ENCODE results near the gene WDFY3.

The WDFY3 gene

DNA sequence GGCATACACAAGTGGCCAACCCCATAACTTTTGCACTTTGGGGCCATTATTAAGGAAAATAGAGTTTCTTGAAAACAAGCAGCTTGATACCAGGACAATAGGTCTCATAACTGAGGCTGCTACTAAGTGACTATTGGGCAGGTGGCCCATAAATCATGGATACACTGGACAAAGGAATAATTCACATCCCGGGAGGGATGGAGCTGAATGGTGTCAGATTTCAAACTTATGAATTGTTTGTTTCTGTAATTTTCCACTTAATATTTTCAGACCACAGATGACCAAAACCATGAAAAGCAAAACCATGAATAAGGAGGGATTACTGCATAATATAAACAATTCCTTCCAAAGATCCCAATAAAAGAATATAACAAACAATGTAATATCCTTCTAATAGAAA lies 114.4 kb downstream of the WDFY3 start:
- CTCF ChIA-PET: no interaction called here
- TF ChIP-seq, protein P1, sequence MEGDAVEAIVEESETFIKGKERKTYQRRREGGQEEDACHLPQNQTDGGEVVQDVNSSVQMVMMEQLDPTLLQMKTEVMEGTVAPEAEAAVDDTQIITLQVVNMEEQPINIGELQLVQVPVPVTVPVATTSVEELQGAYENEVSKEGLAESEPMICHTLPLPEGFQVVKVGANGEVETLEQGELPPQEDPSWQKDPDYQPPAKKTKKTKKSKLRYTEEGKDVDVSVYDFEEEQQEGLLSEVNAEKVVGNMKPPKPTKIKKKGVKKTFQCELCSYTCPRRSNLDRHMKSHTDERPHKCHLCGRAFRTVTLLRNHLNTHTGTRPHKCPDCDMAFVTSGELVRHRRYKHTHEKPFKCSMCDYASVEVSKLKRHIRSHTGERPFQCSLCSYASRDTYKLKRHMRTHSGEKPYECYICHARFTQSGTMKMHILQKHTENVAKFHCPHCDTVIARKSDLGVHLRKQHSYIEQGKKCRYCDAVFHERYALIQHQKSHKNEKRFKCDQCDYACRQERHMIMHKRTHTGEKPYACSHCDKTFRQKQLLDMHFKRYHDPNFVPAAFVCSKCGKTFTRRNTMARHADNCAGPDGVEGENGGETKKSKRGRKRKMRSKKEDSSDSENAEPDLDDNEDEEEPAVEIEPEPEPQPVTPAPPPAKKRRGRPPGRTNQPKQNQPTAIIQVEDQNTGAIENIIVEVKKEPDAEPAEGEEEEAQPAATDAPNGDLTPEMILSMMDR (IDR thresholded peaks at IDR 0.05; ENCODE audit: control extremely low read depth, extremely low read depth, low read depth, missing control alignments): no peak
- DNase-seq (ENCODE audit: extremely low spot score): no peak
- POLR2A ChIA-PET: no interaction called here

GRCh38 chr4:84849051-84849640 lies 117.3 kb downstream of the WDFY3 start:
- no peak for DNase-seq (ENCODE audit: extremely low spot score)
- TF ChIP-seq, protein P1 (IDR thresholded peaks at IDR 0.05; ENCODE audit: control extremely low read depth, extremely low read depth, low read depth, missing control alignments): no peak
- POLR2A ChIA-PET: no interaction called here

GRCh38 chr4:84848432-84848831 lies 118.1 kb downstream of the WDFY3 start:
- TF ChIP-seq, protein P1 (IDR thresholded peaks at IDR 0.05; ENCODE audit: control extremely low read depth, extremely low read depth, low read depth, missing control alignments): no peak
- no peak for DNase-seq (ENCODE audit: extremely low spot score)
- POLR2A ChIA-PET: no interaction called here
- CTCF ChIA-PET: no interaction called here

More at GRCh38 chr4:84849051-84849640, 117.3 kb downstream of the WDFY3 start:
- CTCF ChIA-PET: no interaction called here

- no peak for DNase-seq (ENCODE audit: extremely low spot score)
- TF ChIP-seq, protein P1 (IDR thresholded peaks at IDR 0.05; ENCODE audit: control extremely low read depth, extremely low read depth, low read depth, missing control alignments): no peak
- ChIA-PET CTCF (no interaction called here), POLR2A (no interaction called here)
These were observed 118.5 kb downstream of the WDFY3 start for GRCh38 chr4:84847978-84848377.

- TF ChIP-seq, protein P1 (IDR thresholded peaks at IDR 0.05; ENCODE audit: control extremely low read depth, extremely low read depth, low read depth, missing control alignments): no peak
- CTCF ChIA-PET: no interaction called here
- POLR2A ChIA-PET: no interaction called here
- DNase-seq (ENCODE audit: extremely low spot score): no peak
These were observed 119.5 kb downstream of the WDFY3 start for GRCh38 chr4:84846985-84847384.

DNA sequence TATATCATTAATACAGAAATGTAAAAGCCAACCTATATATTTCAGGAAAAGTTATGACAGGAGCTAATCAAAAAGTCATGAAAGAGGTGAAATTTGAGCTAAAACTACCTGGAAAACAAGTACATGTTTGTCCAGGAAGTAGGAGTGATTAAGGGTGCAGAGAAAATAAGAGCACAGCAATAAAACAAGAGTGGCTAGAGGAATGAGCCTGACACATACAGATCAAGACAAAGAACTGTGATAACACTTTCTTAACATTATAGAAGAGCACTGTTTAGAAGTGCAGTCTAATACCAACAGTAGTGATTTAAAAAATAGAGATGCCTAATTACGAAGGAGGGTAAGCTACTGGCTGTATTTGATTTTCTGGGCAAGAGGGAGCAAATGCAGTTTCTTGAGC lies 125.1 kb downstream of the WDFY3 start:
- POLR2A ChIA-PET: no interaction called here
- CTCF ChIA-PET: interaction anchor here (1.3 kb wide), 1 partner anchor 20 kb away, joined by 3 read pairs; no protein-coding TSS in a partner anchor
- TF ChIP-seq, protein P1 (IDR thresholded peaks at IDR 0.05; ENCODE audit: control extremely low read depth, extremely low read depth, low read depth, missing control alignments): no peak
- DNase-seq (ENCODE audit: extremely low spot score): no peak
